WERI-Rb-1 (cell line): ENCODE results near the gene TKTL1.

Experiments
- DNase-seq: peaks from one replicate; pipeline ENCODE4 v3.0.0-alpha.2; 2020
- H3K27ac ChIP-seq: fragments of 250-450 bp; sonication (Bioruptor Pico); 2 replicates; pipeline ENCODE4 v1.5.1; 2020; ENCODE audit warnings: mild to moderate bottlenecking, moderate library complexity
- H3K27me3 ChIP-seq: fragments of 250-450 bp; sonication (Bioruptor Pico); 2 replicates; pipeline ENCODE4 v1.5.1; 2021; ENCODE audit warnings: mild to moderate bottlenecking, low read depth, moderate library complexity; ENCODE audit not compliant: insufficient read depth, severe bottlenecking
- H3K36me3 ChIP-seq: fragments of 250-450 bp; sonication (Bioruptor Pico); 2 replicates; pipeline ENCODE4 v1.5.1; 2020; ENCODE audit warnings: mild to moderate bottlenecking, moderate library complexity
- H3K4me3 ChIP-seq: 2 replicates; pipeline ENCODE4 v1.5.1; 2011; ENCODE audit warnings: low read depth, mild to moderate bottlenecking, control low read depth, low read length
- H3K9me3 ChIP-seq: fragments of 250-450 bp; sonication (Bioruptor Pico); 2 replicates; pipeline ENCODE4 v1.5.1; 2021; ENCODE audit warnings: mild to moderate bottlenecking, moderate library complexity; ENCODE audit not compliant: severe bottlenecking
- TF ChIP-seq, protein P1 (sequence below): IDR thresholded peaks from 2 replicates; pipeline ENCODE4 v1.5.1; 2011; ENCODE audit warnings: low read depth, mild to moderate bottlenecking, control low read depth, inconsistent platforms, low read length

TKTL1 gene

DNA sequence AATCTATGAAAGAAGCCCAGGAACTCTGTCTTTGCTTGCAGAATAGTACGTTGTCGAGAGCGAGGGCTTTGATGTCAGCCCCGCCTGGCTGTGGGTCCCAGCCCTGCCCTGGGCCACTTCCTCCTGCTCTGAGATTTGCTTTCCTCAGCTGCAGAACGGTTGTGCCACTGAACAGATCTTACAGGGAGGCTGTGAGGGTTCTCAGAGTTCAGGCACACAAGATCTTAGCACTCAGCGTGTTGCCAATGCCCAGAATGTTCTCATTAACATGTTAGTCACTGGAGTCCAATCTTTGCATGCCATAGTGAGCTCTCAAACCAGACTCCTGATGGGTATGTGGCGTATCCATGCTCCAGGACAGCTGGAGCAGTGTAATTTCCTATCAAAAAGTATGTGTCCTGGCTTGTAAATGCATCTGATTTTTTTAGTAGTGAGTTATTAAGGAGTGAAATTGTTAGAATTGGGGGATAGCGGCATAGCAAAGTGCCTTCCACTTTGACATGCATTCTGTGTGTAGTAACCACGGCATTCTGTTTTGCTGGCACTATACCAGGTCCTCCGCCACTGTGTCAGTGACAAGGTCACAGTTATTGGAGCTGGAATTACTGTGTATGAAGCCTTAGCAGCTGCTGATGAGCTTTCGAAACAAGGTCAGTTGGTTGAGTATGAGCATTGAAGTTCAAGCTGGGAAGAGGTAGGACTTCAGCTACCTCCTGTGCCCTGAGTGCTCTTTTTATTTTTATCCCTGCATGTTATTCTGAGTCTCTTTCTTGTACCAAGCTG is 31.6 kb downstream of the TKTL1 start:
- no peak overlapping the region for H3K27ac ChIP-seq
- H3K27me3 ChIP-seq = peaks cover 20% of the 10 kb centered on the region
- TF ChIP-seq, protein P1, sequence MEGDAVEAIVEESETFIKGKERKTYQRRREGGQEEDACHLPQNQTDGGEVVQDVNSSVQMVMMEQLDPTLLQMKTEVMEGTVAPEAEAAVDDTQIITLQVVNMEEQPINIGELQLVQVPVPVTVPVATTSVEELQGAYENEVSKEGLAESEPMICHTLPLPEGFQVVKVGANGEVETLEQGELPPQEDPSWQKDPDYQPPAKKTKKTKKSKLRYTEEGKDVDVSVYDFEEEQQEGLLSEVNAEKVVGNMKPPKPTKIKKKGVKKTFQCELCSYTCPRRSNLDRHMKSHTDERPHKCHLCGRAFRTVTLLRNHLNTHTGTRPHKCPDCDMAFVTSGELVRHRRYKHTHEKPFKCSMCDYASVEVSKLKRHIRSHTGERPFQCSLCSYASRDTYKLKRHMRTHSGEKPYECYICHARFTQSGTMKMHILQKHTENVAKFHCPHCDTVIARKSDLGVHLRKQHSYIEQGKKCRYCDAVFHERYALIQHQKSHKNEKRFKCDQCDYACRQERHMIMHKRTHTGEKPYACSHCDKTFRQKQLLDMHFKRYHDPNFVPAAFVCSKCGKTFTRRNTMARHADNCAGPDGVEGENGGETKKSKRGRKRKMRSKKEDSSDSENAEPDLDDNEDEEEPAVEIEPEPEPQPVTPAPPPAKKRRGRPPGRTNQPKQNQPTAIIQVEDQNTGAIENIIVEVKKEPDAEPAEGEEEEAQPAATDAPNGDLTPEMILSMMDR = no peak
- no peak overlapping the region for H3K4me3 ChIP-seq
- DNase-seq = no peak
- H3K9me3 ChIP-seq = no peaks in the 10 kb centered on the region
- no peaks in the 10 kb centered on the region for H3K36me3 ChIP-seq

DNA sequence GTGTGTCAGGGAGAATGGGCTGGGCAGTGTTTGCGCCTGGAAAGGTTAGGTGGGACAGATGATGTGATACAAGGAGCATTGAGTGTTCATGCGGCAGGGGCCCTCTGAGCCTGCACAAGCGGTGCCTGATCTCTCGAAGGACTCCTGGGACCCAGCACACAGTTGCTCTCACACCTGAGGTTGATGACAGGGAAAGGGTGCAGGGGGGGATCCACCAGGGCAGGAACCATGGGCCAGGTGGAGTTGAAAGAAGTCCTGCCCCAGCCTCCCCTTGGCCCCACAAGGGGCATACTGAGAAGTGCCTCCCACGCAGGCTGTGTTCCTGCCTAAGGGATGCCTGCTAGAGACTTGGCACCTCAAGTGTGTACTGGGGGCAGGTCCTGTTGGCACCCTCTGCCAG is 33.1 kb downstream of the TKTL1 start:
- Histone ChIP-seq H3K27ac (no peak overlapping the region), H3K9me3 (no peaks in the 10 kb centered on the region), H3K27me3 (peaks cover 22% of the 10 kb centered on the region), H3K4me3 (no peak overlapping the region), H3K36me3 (no peaks in the 10 kb centered on the region)
- DNase-seq = no peak
- TF ChIP-seq, protein P1 = no peak

DNA sequence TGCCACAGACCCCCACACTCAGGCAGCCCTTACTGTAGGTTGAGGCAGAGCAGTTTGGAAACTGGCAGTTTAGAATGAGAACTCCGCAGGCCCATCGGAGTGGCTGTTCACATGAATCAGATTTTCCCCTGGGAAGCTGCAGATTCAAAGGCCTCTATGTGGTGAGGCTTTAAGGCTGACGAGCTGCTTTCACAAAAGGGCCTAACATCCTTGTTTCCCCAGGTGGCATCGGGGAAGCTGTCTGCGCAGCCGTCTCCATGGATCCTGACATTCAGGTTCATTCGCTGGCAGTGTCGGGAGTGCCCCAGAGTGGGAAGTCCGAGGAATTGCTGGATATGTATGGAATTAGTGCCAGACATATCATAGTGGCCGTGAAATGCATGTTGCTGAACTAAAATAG is 33.7 kb downstream of the TKTL1 start:
- Histone ChIP-seq H3K36me3 (no peaks in the 10 kb centered on the region), H3K9me3 (no peaks in the 10 kb centered on the region), H3K27me3 (peaks cover 22% of the 10 kb centered on the region), H3K4me3 (no peak overlapping the region), H3K27ac (no peak overlapping the region)
- DNase-seq = no peak
- TF ChIP-seq, protein P1 = no peak

DNA sequence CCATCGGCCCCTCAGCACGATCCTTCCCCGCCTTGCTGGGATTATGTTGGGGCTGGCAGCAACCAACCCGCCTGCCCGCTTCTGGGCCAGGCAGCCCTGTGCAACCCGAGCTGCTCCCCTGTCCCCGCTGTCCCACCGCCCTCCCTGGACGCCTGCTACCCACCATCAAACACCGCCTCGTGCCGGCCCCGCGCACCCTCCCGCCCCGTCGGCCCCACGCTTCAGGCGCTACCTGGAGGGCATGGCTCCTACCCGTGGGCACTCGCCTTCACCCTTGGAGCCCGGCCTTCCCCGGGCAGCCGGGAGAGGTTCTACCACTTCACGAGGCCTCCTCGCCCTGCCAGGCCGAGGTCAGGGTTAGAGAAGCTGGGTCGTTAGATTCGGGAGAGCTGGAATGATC is 37.0 kb downstream of the TKTL1 start:
- DNase-seq = no peak
- Histone ChIP-seq H3K27me3 (peaks cover 9% of the 10 kb centered on the region), H3K36me3 (no peaks in the 10 kb centered on the region), H3K4me3 (no peak overlapping the region), H3K27ac (no peak overlapping the region), H3K9me3 (no peaks in the 10 kb centered on the region)
- TF ChIP-seq, protein P1 = no peak

DNA sequence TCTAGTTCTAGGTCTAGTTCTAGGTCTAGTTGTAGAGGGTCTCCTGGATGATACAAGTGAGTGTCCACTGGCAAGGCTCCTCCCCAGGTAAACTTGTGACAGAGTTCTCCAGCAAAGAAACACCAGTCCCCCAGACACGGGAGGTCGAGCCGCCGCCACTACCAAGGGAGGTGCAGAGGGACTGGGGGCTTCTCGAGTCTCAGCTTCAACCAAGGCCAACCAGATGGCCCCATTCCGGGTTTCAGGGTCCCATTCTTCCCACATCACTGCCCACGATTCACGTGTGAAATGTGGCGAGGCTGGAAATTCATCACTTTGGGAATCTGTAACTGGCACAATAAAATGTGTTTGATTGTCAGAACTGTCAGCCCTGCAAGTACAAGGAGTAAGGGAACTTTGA is 37.5 kb downstream of the TKTL1 start:
- TF ChIP-seq, protein P1 = no peak
- Histone ChIP-seq H3K36me3 (no peaks in the 10 kb centered on the region), H3K4me3 (no peak overlapping the region), H3K9me3 (no peaks in the 10 kb centered on the region), H3K27me3 (peaks cover 9% of the 10 kb centered on the region), H3K27ac (no peak overlapping the region)
- DNase-seq = no peak

DNA sequence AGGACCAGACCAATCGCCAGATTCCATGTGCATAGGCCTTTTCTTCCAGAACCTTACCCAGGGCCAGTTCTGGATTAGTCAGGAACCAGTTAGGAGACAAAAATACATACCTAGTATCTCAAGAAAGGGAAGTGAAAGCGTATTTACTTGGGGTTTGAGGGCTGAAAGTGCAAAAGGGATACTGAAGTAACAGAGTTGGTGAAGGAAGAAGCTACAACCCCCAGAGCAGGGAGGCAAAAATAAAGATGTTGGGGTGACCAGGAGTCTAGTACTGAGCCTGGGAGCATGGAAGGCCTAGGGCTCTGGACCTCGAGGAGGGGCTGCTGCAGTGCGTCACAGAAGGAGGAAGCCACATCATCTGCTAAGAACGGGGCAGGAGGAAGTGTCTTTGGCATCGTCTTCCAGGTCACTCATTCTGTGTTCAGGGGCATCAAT is 38.3 kb downstream of the TKTL1 start:
- no peak overlapping the region for H3K4me3 ChIP-seq
- H3K27me3 ChIP-seq = peaks cover 9% of the 10 kb centered on the region
- no peaks in the 10 kb centered on the region for H3K36me3 ChIP-seq
- TF ChIP-seq, protein P1 = no peak
- no peak for DNase-seq
- H3K27ac ChIP-seq = no peak overlapping the region
- H3K9me3 ChIP-seq = no peaks in the 10 kb centered on the region
